OCI-LY7 (cell line): ENCODE results near the gene ADARB2.

Experiments
- EZH2phosphoT487 ChIP-seq: fragments of 200-600 bp; sonication (generic); IDR thresholded peaks from 2 replicates; pipeline ENCODE4 v1.6.1; 2018; ENCODE audit warnings: low read depth, borderline replicate concordance, mild to moderate bottlenecking, mixed run types, antibody characterized with exemption, low read length, moderate library complexity, mixed read lengths
- TF ChIP-seq, protein P1 (sequence below): fragments of 200-600 bp; sonication (generic); conservative IDR thresholded peaks from 2 replicates; pipeline ENCODE4 v1.5.1; 2014; ENCODE audit warnings: mild to moderate bottlenecking, antibody characterized with exemption, low read length, moderate library complexity, mixed read lengths

DNA sequence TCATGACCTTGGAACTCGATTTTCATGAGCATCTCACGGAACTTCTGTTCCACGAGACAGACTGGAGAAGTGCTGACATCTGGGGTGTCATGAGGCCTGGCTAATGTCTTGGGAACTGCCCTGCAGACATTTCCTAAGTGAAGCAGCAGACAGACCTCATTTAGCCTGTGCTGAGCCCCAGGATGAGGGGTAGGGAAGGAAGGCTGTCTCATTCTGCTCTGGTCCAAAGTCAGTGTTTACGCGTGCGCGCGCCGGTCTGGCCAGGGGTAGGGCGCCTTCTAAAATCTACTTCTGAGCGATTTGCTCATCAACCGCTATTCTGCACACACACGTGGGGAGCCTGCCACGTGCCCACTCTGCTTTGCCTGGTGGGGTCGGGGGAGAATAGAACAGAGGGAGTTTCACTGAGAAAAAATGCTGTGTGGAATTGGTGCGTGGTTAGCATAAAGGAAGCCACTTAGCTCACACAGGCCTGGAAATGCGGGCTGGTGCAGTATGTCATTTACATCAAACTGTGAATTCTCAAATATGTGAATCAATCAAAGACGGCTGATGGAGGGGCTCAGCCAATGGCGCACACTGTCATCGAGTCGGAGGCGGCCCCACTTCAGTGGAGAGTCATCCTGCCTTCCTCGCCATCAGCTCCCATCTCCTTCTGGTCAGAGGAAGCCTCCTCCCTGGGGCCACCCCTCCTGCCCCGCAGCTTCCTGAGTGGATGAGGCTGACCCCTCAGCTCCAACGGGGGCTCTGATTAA, 335.1 kb downstream of the ADARB2 start:
- TF ChIP-seq, protein P1, sequence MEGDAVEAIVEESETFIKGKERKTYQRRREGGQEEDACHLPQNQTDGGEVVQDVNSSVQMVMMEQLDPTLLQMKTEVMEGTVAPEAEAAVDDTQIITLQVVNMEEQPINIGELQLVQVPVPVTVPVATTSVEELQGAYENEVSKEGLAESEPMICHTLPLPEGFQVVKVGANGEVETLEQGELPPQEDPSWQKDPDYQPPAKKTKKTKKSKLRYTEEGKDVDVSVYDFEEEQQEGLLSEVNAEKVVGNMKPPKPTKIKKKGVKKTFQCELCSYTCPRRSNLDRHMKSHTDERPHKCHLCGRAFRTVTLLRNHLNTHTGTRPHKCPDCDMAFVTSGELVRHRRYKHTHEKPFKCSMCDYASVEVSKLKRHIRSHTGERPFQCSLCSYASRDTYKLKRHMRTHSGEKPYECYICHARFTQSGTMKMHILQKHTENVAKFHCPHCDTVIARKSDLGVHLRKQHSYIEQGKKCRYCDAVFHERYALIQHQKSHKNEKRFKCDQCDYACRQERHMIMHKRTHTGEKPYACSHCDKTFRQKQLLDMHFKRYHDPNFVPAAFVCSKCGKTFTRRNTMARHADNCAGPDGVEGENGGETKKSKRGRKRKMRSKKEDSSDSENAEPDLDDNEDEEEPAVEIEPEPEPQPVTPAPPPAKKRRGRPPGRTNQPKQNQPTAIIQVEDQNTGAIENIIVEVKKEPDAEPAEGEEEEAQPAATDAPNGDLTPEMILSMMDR: no peak
- no peak for TF ChIP-seq EZH2phosphoT487
